HG03342 (cell line): ENCODE measurements around the gene DMAC1.
A peak's percentile ranks its signal among the peaks of the same experiment; 100 is the strongest.

Experiments used
- ATAC-seq: cut with Tn5 transposase; IDR thresholded peaks from one replicate; pipeline ENCODE4 v1.9.1; 2021; ENCODE audit warnings: mild to moderate bottlenecking, moderate library complexity; ENCODE audit not compliant: unreplicated experiment

DMAC1 gene

GRCh38 chr9:7799234-7799943, at the start of gene DMAC1:
Gene DMAC1 (minus strand): TSS chr9:7799778. CDS start chr9:7799734, 44 bp downstream.
- peak; percentile 90 for ATAC-seq

DNA sequence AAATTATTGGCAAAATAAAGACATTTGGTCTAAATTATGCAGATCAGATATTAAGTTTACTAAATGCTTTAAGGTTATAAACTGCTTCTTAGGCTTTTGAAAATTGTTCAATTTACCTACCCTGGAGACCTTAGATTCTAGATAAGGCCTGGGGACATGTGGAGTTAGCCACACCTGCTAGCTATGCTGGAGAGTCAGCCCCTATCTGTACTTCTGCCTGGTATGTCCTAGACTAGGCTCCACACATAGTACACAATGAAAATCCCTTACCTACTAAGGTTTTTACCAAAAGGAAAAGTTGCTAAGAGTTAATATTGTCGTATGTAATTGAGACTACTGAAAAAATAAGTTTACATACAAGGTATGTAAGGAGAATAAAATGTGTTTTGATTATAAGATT, 49.8 kb upstream of the DMAC1 start:
- no peak for ATAC-seq

- no peak for ATAC-seq
Observed at GRCh38 chr9:7848498-7848897, 48.9 kb upstream of the DMAC1 start.

DNA sequence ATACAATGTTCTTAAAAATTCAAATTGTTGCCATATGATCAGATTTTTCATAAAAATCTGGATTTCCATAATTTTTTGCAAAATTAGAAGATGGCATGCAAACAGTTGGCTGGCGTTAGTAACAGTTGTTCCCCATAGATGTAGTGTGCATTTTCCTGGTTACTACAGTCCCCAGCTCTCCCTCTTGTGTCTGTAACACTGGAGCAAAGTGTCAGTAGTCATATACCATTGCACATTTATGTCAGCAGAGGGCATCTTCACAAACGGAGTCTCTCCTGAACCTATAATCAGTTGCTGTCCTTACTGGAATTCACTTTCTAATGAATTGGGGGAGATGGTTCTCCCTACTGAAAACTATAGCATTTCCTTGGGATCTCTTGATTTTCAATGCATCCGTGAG, 44.7 kb upstream of the DMAC1 start:
- peak; percentile 84 for ATAC-seq

- ATAC-seq = no peak
Observed at GRCh38 chr9:7841831-7842230, 42.3 kb upstream of the DMAC1 start.

- ATAC-seq = no peak
Observed at GRCh38 chr9:7834531-7834930, 35.0 kb upstream of the DMAC1 start.

DNA sequence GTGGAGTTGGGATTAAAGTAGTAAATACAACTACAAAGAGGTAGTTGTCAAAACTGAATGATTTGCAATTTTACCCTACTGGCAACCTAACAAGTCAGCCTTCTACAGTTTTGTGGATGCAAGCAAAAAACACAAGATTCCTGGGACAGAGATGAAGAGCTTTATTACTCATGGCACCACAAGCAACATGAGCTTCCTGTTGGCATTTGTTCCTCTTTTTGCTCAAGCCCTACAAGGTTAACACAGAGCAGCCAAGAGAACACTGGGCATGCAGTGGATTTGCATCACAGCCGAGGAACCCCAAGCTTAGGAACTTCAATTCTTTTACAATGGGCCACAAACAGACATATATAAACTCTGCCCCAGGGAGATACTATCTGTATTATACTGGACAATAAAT, 28.8 kb upstream of the DMAC1 start:
- no peak for ATAC-seq

DNA sequence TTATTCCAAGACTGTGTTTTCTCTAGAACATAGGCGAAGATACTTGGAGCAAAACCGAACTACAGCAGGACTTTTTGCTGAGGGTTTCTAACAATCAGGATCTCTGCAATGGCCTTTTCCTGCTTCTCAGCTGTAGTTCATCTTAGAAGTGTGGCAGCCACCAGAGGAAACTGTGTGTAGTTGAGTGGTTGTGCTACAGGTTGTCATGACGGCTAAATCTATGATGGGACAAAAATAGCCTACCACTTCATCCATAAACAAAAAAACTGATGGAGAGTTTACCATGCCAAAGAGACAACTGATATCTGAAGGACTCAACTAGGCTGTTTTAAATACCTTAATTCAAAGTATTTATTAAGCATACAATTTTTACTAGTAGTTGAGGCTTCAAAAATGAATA, 28.2 kb upstream of the DMAC1 start:
- ATAC-seq = no peak

DNA sequence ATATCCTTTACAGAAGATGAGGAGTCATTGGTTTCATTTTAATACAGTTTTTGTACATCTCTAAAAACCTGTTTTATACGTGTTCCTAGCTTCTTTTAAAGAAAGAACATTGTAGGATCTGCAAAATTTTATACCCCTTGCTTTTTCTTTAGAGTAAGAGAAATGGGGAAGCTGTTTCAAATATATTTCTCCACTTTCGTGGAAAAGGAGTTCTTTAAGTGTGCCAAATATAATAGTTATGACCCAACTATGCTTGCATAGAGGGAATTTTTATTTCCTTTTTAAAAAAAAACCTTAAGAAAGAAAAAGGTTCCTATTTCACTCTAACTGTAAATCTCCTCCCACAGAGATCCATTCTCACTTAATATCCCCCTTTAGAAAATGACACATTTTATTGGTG, 27.5 kb upstream of the DMAC1 start:
- ATAC-seq = no peak

DNA sequence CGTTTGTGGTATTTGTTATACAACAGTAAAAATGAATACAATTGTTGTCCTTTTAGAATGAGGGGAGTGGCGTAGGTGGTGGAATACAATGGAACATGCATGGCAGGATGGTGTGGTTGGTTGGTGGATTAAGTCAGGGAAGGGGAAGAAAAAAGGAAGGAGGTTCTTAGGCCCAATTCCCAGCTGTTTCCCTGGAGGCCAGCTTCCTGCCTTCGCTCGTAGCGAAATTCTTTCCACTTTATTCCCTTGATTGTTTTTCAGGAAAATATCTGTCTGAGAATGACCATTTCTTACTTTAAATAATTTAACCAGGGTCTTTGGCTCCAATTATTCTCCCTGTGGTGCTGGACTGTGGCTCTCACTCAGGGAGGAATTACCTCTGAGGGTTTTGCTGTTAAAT, 24.1 kb upstream of the DMAC1 start:
- no peak for ATAC-seq

- ATAC-seq = no peak
Observed at GRCh38 chr9:7819984-7820383, 20.4 kb upstream of the DMAC1 start.

GRCh38 chr9:7816021-7816420, 16.4 kb upstream of the DMAC1 start:
- ATAC-seq = no peak

DNA sequence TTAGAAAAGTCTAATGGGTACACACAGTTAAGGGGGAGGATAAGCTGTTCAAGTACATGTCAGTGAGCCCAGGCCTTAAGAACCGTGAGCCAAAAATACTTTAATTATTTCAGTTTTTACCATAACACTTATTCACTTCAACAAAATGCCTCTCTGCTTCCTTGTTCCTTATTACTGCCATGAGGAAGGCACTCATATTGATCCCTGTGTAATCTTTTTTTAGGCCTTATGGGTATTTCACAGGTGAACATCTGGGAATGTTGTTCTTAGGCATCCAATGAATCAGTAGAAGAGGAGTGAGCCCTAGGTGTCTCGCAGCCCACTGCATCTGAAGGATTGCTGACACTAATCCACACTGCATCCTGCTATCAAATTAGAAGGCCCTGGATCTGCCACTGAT, 13.5 kb upstream of the DMAC1 start:
- no peak for ATAC-seq

DNA sequence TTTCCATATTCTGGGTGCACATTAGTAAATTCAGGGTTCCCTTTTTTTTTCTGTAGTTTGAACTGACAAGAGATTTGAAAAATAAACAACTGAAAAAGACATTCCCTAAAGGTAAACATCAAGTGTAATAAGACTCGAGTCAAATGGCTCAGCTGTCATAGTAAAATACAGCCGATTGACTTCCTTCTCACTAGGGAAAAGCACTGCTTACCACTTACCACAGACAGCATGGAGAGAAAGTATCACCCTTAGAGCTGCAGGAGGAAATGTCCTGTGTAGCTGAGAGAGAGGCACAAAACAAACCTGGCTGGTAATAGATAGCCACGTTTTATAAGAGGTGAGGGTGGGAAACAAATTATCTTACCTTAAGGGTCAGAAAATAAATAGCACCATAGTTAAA, 12.1 kb upstream of the DMAC1 start:
- ATAC-seq = no peak

DNA sequence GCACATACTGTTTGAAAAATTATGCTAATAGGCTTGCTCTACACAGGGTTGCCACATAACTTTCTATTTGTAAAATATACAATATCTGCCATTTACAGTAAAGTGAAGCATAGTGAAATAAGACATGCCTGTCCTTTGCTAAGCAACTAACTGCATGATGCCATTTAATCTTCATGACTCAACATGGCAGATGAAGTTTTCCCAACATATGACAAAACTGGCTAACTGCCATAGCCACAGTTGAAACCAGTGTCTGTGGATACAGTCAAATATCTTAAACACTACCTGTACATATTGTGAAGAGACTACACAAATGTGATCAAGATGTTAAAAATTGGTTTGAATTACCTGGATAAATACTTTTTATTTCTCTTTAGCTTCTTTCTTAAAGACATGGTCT, 3.1 kb upstream of the DMAC1 start:
- ATAC-seq = no peak

DNA sequence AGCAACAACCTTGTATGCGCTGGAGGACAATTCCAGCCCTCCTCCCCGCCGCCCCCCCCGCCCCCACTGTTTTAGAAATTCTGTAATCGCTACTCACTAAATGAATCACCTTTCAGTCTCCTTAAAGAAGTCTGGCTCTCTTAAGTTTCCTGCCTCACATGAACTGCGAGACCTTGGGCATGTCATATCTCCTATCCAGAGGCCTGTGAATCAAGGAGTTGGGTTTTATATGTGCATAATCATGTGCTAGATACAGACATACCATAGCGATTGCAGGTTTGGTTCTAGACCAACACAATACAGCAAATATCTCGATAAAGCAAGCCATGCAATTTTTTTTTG, 337 bp upstream of the DMAC1 start:
- peak; percentile 30 for ATAC-seq

GRCh38 chr9:7794196-7794595, 5.4 kb downstream of the DMAC1 start:
- ATAC-seq = no peak

DNA sequence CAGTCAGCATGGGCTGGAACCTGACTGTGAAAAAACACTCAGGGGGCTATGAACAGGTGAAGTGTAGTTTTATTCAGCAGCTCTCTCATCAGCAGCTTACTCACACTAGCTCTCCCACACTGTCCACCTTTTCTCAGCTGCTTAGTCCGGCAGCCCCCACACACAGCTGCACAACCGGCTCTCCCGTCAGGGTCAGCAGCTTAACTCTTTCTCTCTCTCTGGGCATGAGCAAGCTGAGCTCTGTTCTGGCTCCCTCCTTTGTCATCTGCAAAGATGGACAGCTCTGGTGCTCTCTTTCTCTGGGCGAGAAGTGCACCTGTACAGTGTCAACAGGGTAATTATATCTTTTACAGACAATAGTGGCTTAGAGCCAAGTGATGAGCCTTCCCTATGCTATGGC, 8.2 kb downstream of the DMAC1 start:
- no peak for ATAC-seq

DNA sequence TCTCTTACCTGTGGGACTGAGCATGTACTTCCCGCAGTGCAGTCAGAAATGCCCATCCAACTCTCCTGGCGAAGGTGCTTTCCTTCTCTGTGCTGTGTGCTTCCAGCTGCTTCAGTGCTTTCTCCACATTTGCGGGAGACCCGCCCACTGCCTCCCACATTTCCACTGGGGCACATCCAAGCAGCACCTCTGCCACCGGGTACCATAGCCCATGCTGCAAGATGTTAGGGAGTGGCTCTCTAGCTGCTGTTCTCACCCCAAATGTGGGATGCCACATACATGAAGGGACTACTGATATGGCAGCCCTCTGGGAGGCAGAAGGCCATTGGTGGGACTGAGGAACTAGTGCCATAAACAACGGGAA, 8.8 kb downstream of the DMAC1 start:
- no peak for ATAC-seq

DNA sequence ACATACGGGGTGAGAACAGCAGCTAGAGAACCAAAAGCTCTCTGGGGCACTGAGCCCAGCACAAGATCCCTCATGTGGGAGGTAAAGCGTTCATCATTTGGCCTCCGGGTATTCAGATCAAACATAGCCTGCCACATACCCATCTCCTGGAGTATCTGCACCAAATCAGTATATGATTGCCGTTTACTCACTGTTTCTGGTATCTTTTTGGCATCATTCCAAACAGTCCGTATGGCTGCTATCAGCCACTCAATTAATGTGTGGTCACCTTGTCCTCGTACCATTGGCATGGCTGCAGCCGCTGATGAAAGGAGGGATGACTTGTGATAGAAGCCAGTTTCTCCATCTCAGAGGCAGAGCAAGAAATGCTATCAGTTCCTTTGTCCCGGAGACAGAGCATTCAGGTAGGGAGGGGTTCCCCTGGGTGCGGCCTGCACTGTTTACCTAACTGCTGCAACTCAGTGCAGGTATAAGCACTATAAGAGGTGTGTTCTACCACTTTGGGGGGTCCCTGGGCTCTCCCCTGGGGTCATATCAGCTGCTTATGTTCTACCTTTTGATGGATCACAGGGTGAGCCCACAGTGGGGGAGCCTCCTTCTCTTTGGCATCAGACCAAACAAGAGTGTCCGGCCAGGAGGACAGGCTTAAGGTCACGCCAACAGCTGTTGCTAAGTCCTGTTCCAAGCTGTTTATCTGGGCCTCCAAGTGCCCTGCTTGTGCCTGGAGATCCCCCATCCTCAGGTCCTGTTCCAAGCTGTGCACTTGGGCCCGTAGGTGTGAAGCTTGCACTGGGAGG, 9.4 kb downstream of the DMAC1 start:
- no peak for ATAC-seq

DNA sequence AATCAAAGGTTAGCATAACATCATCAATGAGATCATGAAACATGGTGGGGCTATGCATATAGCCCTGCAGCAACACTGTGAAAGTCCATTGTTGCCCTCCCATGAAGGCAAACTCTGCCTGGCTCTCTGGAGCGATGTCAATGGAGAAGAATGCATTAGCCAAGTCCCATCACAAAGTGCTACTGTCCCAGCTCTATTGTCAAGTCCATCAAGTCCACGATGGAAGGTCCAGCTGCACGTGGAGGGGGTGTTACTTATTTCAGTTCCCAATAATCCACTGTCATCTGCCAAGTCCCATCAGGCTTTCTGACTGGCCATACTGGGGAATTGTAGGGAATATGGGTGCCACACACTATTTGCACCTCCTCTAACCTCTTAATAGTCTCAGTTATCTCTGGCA, 10.8 kb downstream of the DMAC1 start:
- ATAC-seq = no peak

DNA sequence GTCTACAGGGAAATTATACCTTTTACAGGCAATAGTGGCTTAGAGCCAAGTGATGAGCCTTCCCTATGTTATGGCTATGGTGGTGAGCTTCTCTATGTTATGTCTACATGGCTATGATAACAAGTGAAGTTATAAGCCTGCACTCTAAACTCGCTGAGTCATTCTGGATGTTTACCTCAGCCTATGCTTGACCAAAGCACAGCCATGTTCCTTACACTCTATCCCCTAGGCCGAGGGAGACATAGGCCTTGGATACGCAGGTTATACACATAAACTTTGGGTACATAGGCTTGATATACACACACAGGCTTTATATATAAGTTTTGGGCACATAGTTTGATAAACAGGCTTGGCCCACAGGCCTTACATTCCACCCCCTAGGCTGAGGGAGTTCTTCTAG, 13.8 kb downstream of the DMAC1 start:
- no peak for ATAC-seq

DNA sequence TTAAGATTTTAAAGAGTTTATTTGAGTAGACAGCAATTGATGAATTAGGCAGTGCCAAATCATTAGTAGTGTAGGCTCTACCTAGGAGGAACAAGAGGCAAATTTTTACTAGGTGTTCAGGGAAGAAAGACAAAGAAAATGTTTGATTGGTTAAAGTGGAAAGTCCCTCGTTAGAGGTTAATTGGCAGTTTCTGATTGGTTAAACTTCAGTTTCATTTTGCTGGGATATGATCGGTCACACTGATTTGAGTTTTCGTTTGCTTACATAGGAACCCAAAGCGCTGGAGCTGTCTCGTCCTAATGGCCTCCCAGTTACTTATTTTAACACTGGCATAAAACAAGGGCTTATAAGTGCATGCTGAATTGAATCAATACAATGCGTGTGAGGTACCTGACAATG, 15.1 kb downstream of the DMAC1 start:
- no peak for ATAC-seq
